Right forelimb (tissue), 1 donor: ENCODE measurements around the gene BLOC1S3.
A peak's percentile ranks its signal among the peaks of the same experiment; 100 is the strongest.
"Not testable (repeated sequence)": the region's sequence is repeated elsewhere in the genome, so short reads cannot be mapped to it uniquely, and the experiment has no call there.

Source experiments
- DNase-seq: peaks from one replicate; pipeline ENCODE4 v3.0.0-alpha.2; 2018

Gene BLOC1S3

DNA sequence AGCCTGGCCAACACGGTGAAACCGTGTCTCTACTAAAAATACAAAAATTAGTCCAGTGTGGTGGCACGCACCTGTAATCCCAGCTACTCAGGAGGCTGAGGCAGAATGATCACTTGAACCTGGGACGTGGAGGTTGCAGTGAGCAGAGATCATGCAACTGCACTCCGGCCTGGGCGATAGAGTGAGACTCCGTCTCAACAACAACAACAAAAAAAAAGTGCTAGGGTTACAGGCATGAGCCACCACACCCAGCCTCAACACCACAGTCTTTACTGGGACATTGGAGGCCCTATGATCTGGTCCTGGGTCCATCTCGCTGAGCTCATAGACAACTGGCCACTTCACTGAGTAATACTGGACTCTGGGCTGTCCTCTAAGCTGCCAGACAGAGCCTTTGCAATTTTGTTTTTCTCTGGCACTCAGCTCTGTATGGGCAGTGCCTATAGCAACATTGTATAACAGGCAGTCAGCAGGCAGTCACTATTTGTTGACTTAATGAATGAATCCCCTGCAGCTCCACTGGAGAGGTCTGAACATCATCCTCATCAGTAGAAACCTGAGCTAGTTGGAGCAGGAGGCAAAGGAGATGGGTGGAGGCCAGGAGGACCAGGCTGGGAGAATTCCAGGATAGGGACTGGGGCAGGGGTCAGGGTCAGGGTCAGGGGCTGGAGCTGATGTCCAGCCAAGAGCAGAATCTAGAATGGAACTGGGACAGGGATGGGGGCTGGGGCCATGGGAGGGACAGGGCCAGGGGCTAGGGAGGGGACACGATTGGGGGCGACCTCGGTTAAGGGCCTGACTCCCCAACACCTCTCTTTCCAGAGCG lies 8.1 kb downstream of the BLOC1S3 start:
- no peak for DNase-seq

DNA sequence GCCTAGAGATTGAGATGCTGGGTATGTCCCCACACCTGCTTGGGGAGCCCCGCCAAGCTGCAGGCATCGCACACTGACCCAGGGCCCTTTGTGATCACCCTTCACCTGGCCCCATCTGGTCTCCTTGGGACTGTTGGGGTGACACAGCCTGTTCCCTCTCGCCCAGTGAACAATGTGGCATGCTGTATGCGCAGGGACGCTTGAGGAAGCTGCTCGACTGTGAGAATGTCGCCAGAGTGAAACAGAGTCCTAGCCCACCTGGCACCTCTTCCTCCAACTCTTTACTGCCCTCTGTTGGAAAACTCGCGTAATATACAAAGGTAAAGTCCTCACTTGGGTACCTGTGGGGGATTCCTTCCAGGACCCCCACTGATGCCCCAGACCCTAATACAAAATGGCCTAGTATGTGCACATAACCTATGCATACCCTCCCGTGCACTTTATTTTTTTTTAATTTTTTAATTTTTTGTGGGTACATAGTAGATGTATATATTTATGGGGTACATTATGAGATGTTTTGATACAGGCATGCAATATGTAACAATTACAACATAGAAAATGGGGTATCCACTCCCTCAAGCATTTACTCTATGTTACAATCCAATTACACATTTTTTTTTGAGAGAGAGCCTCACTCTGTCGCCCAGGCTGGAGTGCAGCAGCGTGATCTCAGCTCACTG lies 9.0 kb downstream of the BLOC1S3 start:
- no peak for DNase-seq

DNA sequence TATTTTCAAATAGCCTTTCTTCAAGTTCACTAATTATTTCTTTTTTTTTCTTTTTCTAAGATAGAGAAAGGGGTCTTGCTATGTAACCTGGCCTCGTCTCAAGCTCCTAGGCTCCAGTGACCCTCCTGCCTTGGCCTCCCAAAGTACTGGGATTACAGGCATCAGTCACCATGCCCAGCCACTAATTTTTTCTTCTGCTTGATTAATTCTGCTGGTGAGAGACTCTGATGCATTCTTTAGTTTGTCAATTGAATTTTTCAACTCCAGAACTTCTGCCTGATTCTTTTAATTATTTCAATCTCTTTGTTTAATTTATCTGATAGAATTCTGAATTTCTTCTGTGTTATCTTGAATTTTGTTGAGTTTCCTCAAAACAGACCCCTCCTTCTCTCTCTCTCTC lies 11.4 kb downstream of the BLOC1S3 start:
- DNase-seq, result no peak

DNA sequence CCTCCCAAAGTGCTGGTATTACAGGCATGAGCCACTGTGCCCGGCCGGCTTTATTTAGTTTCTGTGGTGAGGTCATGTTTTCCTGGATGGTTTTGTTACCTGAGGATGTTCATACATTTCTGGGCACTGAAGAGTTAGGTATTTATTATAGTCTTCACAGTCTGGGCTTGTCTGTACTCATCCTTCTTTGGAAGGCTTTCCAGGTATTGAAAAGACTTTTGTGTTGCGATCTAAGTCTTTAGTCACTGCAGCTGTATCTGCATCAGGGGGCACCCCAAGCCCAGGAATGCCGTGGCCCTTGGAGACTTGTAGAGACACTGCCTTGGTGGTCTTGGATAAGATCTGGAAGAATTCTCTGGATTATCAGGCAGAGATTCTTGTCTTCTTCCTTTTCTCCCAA lies 12.8 kb downstream of the BLOC1S3 start:
- no peak for DNase-seq

DNA sequence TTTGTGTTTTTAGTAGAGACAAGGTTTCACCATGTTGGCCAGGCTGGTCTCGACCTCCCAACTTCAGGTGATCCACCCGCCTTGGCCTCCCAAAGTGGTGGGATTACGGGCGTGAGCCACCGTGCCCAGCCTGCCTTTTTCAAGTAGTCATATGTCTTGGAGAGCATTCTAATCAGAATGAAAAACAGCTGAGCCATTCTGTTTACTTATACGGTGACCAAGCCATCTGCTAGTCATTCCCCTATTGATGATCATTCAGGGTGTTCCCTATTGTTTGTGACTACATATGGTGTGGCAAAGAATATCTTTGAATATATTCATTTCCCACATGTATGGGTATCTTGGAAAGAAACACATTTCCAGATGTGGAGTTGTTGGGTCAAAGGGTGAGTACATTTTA lies 17.2 kb downstream of the BLOC1S3 start:
- no peak for DNase-seq

DNA sequence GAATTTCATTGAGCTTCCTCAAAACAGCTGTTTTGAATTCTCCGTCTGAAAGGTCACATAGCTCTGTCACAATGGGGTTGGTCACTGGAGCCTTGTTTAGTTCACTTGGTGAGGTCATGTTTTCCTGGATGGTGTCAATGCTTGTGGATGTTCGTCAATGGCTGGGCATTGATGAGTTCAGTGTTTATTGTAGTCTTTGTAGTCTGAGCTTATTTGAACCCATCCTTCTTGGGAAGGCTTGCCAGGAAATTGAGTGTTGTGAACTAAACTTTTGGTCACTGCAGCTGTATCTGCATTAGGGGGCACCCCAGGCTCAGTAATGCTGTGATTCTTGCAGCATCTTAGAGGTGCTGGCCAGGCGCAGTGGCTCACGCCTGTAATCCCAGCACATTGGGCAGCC lies 22.0 kb downstream of the BLOC1S3 start:
- peak; percentile 66 for DNase-seq

DNA sequence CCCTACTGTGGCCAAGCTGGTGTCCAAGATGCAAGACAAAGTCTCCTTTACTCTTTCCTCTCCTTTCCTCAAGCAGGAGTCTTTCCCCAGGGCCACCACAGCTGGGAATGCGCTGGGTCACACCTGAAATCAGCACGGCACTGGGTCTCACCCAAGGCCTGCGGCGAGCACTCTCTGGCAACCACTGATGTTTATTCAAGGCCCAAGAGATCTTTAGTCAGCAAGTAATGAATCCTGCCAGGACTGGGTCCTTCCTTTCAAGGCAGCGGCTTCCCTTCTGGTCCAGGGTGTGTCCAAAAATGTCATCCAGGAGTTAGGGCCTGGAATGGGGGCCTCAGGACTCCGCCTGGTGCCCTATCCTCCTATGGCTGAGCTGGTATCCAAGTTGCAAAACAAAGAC lies 24.1 kb downstream of the BLOC1S3 start:
- no peak for DNase-seq

DNA sequence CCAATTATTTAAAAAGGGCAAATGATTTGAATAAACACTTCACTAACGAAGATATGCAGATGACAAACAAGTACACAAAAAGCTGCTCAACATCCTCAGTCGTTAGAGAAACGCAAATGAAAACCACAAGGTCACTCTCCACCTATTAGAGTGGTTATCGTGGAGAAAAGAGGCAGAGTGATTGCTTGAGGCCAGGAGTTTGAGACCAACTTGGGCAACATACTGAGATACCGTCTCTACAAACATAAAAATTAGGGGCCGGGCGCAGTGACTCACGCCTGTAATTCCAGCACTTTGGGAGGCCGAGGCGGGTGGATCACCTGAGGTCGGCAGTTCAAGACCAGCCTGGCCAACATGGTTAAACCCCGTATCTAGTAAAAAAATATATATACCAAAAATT lies 27.2 kb downstream of the BLOC1S3 start:
- no peak for DNase-seq

DNA sequence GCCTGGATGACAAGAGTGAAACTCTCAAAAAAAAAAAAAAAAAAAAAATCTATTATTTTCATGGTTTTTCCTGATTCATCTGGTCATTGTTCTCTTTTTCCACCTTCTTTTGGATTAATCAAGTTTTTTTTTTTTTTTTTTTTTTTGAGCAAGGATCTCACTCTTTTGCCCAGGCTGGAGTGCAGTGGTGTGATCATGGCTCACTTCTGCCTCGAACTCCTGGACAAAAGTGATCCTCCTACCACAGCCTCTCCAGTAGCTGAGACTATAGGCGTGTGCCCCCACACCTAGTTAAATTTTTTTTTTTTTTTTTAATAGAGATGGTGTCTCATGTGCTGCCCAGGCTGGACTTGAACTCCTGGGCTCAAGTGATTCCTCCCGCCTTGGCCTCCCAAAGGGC lies 27.7 kb downstream of the BLOC1S3 start:
- no peak for DNase-seq

DNA sequence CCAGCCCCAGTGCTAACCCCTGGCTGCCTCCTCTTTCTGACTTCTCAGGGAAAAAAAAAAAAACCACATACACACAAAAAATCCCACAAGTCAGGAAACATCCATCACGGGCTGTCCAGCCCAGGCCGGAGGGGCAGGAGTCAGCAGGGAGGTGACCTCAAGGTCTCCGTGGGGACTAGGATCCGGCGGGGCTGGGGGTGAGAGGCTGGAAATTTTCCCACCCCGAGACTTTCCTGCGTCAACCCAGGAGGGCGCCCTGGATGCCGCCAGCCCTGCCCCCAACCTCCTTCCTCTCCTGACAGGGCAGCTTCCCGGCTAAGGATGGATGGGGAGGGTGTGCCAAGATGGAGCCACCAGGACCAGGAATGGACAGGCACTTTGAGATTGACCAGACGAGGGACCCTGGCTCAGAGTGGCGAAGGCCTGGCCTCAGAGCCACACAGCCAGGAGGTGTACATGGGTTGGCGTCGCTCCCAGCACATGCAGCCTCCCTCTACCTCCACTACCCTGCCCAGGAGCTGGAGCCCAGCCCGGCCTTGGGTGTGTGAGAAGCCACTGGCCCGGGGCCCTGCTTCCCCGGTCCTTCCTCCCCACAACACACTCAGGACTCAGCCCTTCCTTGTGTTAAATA lies 33.3 kb downstream of the BLOC1S3 start:
- peak; percentile 62 for DNase-seq

DNA sequence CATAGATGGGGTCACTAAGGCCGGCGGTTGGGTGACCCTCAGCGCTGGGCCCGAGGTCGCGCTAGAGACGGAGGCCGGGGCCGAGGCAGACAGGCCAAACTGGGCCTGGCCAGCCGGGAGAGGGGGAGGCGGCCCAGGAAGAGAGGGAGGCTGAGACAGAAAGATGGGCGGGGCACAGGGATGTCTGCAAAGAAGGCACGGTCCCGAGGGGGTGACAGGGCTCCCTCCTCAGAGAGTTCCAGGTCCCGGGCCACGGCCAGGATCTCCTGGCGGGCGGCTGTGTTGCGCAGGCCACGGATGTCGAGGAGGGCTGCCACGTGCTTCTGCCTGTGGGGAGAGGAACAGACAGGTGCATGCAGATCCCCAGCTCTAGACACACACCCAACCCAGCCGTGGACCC lies 34.4 kb downstream of the BLOC1S3 start:
- no peak for DNase-seq

DNA sequence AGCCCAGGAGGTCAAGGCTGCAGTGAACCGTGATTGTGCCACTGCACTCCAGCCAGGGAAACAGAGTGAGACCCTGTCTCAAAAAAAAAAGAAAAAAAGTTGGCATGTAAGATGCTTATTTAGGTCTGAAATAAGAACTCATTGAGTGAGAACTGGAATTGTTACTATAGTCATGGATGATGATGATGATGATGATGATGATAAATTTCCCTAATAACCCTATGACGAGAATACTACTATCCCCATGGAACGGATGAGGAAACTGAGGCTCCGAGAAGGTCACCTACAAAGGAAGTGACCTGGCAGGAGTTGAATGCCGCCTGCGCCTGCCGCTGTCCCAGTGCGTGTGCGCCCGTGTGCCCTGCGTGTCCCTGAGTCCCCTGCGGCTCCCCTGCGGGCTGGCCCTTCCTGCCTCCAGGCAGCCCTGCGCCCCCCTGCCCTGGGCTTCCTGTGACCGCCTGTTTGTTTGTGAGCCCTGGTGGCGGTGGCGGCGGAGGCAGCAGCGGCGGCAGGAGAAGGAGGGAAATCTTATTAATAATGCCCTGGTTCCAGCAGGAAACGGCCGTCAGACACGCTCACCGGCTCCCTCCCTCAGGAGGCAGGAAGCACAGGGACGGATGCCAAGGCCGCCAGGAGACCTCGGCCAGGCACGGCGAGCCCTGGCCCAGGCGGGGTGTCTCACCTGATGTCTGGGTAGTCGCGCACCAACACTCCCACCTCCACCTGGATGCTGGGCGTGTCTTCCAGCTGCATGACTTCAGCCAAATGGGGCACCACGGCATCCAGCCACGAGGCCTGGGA lies 37.0 kb downstream of the BLOC1S3 start:
- DNase-seq, result no peak

DNA sequence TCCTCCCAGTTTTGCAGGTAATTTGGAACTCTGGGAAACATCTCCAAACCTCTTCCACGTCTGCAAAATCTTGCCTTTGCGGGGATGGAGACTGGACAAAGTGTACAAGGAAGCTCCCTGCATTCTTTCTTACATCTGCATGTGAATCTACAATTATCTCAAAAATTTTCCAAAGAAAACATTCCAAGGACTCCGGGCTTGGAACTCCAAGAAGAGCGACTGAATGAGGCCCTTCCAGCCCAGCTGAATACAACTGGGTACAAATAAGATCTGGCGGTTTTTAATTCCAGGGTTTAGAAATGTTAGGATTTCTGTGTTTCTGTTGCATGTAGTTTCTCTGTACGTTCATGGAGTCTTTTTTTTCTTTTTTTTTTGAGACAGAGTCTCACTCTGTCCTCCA lies 38.1 kb downstream of the BLOC1S3 start:
- DNase-seq, result no peak

DNA sequence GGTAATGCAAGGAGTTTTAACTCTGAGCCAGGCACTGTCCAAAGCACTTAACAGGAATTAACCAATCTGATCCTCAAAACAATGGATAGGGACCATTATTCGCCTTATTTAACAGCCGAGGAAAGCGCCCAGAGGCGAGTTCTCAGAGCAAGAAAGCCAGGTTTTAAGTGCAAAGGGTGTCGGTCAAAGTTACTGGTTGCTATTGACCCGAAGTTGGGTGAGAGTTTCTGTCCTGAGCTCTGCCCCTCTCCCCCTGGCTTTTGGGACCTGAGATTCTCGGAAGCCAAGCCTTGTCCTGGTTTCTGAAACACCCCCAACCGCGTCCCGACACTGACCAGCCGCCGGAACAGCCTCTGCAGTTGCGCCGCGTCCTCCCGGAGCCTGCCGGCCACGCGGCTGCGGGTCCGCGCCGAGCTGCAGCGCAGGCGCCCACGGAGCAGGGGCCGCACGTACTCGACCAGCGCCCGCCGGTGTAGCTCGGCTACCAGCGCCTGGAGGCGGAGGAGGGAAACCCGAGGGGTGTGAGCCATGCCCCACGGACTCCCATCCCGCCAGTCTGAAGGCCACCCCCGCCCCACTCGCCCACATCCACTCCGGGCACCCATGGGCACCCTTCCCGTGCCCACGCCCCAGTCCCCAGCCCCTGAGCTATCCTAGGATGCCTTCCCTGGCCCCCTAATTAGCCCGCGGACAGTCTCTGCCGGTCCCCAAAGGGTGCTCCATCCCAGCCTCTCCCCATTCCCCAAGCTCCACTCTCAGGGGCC lies 38.8 kb downstream of the BLOC1S3 start:
- DNase-seq, result no peak

DNA sequence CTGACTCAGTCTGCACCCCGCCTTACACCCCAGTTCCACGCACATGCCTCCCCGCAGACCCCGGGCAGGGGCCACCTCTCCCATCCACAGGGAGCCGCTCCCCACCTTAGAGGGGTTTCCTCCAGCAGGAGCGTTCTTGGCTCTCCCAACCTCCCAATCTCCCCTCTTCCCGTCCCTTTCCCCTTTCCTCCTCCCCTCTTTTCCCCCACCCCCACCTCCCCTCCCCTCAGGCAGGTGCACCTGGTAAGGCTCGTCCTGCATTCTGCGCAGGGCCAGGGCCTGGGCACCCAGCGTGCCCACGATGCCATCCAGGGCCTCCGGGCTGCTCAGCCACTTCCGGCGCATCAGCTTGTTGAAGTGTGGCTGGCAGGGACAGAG lies 39.4 kb downstream of the BLOC1S3 start:
- no peak for DNase-seq

DNA sequence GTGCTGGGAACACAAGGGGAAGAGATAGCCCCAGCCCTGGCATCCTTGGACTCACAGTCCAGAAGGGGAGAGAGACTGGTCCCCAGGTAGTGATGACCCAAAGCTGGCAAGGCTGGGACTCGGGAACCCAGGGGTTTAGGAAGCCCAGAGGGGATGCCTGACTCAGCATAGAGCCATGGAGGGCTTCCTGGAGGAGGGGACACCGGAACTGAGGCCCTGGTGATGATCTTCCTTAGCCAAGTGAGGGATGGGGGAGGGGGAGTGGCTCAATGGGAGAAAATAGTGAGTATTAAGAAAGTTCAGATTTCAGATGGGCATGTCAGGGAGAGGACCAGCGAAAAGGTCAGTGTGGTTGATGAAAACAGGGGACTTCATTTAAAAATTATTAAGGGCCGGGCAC lies 39.8 kb downstream of the BLOC1S3 start:
- no peak for DNase-seq

DNA sequence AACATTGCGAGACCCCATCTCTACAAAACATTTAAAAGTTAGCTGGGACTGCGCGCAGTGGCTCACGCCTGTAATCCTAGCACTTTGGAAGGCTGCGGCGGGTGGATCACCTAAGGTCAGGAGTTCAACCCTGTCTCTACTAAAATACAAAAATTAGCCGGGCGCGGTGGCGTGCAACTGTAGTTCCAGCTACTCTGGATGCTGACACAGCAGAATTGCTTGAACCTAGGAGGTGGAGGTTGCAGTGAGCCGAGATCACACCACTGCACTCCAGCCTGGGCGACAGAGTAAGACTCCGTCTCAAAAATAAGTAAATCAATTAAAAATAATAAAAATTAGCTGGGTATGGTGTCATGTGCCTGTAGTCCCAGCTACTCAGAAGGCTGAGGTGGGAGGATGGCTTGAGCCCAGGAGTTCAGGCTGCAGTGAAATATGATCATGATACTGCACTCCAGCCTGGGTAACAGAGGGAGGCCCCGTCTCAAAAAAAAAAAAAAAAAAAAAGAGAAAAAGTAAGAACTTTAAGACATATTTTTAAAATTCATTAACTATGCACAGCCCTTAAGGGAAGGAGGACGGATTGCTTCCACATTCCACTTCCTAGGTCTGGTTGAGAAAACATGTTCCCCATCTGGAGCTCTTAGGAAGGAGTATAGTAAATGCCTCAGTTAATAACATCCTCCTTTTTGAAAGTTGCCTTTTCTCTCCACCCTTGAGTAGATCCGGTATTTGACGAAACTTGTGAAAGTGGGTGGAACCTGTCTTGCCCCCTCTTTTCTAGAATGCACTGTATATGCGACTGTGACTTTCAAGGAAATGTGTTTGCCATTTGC lies 40.5 kb downstream of the BLOC1S3 start:
- DNase-seq, result no peak

DNA sequence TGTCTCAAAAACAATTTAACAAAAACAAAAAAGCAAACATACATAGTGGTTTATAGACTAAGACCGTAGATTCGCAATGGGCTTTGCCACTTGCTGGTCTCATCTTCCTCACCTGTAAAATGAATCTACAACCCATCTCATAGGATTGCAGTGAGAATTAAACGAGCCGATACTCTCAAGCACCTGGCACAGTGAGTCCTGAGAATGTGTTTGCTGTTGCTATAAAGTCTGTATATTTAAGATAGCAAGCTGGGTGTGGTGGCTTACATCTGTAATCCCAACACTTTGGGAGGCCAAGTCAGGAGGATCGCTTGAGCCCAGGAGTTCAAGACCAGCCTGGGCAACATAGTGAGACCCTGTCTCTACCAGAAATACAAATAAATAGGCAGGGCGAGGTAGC lies 44.1 kb downstream of the BLOC1S3 start:
- no peak for DNase-seq

DNA sequence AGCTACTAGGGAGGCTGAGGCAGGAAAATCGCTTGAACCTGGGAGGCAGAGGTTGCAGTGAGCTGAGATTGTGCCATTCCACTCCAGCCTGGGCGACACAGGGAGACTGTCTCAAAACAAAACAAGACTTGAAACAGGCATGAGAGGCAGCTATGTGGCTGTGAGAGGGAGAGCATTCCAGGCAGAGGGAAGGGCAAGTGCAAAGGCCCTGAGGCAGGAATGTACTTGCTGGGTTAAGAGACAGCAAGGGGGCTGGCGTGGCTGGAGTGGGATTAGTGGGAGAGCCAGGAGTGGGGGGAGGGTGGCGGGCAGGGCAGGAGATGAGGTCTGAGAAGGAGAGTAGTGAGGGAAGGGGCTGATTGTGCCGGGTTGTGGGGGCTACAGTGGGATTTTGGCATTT lies 45.3 kb downstream of the BLOC1S3 start:
- no peak for DNase-seq

DNA sequence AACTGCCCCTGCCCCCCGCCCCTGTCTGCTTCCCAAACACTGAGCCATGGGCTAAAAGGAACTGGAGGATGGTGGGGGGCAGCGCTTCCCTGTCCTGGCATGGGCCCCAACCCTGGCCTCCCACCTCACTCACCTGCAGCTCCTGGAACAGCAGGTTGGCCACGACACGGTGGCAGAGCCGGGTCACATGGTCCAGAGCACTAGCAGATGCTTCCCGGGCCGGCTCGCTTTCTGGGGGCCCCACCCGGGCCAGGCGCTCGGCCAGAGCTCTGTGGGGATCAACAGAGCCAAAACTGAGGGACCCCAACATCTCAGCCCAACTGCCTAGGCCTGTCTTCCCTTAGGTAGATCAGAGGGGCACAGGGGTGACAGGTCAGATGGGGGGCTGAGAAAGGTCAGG lies 46.1 kb downstream of the BLOC1S3 start:
- DNase-seq, result no peak

DNA sequence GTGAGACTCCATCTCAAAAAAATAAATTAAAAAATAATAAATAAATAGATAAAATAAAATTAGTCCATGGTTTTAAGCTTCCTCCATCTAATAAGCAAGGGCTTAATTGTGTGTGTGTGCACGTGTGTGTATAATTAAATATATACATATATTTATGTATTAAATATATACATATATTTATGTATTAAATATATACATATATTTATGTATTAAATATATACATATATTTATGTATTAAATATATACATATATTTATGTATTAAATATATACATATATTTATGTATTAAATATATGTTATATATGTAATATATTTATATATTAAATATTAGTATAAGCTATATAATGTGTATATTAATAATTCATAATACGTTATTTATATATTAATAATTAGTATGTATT lies 50.5 kb downstream of the BLOC1S3 start:
- DNase-seq, result not testable (repeated sequence)
